MM.1S (cell line): ENCODE data around the gene PEAR1.

ENCODE experiments used
- DNase-seq: peaks from one replicate; pipeline ENCODE4 v3.0.0-alpha.2; 2015
- H2AFZ ChIP-seq: fragments of 300-600 bp; sonication (generic); 2 replicates; pipeline ENCODE4 v1.6.0; 2016; ENCODE audit warnings: antibody characterized with exemption, low read length
- H3F3A ChIP-seq: fragments of 300-600 bp; sonication (generic); 2 replicates; pipeline ENCODE4 v1.6.1; 2016; ENCODE audit warnings: mild to moderate bottlenecking, antibody characterized with exemption, low read length, moderate library complexity, mixed read lengths; ENCODE audit not compliant: insufficient read depth
- H3K27ac ChIP-seq: fragments of 300-600 bp; sonication (generic); 2 replicates; pipeline ENCODE4 v1.5.1; 2016; ENCODE audit warnings: mild to moderate bottlenecking, low read length
- H3K27me3 ChIP-seq: fragments of 300-600 bp; sonication (generic); replicated peaks from 2 replicates; pipeline ENCODE4 v1.6.0; 2016; ENCODE audit warnings: low read length; ENCODE audit not compliant: insufficient read depth
- H3K36me3 ChIP-seq: fragments of 300-600 bp; sonication (generic); replicated peaks from 2 replicates; pipeline ENCODE4 v1.6.1; 2016; ENCODE audit warnings: mild to moderate bottlenecking, low read length, mixed read lengths; ENCODE audit not compliant: insufficient read depth
- H3K4me1 ChIP-seq: fragments of 300-600 bp; sonication (generic); 2 replicates; pipeline ENCODE4 v1.6.1; 2016; ENCODE audit warnings: low read length, mixed read lengths
- H3K4me2 ChIP-seq: fragments of 300-600 bp; sonication (generic); 2 replicates; pipeline ENCODE4 v1.6.0; 2016; ENCODE audit warnings: low read depth, low read length
- H3K4me3 ChIP-seq: fragments of 300-600 bp; sonication (generic); 2 replicates; pipeline ENCODE4 v1.5.1; 2016; ENCODE audit warnings: low read length, mixed read lengths
- H3K79me2 ChIP-seq: fragments of 300-600 bp; sonication (generic); 2 replicates; pipeline ENCODE4 v1.6.1; 2016; ENCODE audit warnings: mixed run types, low read length, mixed read lengths
- H3K9ac ChIP-seq: fragments of 300-600 bp; sonication (generic); 2 replicates; pipeline ENCODE4 v1.6.1; 2016; ENCODE audit warnings: low read length, mixed read lengths
- H3K9me2 ChIP-seq: fragments of 300-600 bp; sonication (generic); replicated peaks from 2 replicates; pipeline ENCODE4 v1.6.1; 2016; ENCODE audit warnings: mild to moderate bottlenecking, low read length, mixed read lengths; ENCODE audit not compliant: insufficient read depth
- H3K9me3 ChIP-seq: fragments of 300-600 bp; sonication (generic); replicated peaks from 2 replicates; pipeline ENCODE4 v1.6.1; 2016; ENCODE audit warnings: mild to moderate bottlenecking, low read length, mixed read lengths; ENCODE audit not compliant: insufficient read depth
- H4K20me1 ChIP-seq: fragments of 300-600 bp; sonication (generic); 2 replicates; pipeline ENCODE4 v1.6.1; 2016; ENCODE audit warnings: mild to moderate bottlenecking, low read length, moderate library complexity, mixed read lengths; ENCODE audit not compliant: insufficient read depth
- EZH2 ChIP-seq: fragments of 300-600 bp; sonication (generic); optimal IDR thresholded peaks from 2 replicates; pipeline ENCODE3; 2017; ENCODE audit warnings: low read depth, mild to moderate bottlenecking, antibody characterized with exemption, low read length, mixed read lengths
- EZH2phosphoT487 ChIP-seq: fragments of 300-600 bp; sonication (generic); IDR thresholded peaks from 2 replicates; pipeline ENCODE4 v1.6.1; 2018; ENCODE audit warnings: antibody characterized with exemption, low read length
- TF ChIP-seq, protein P1 (sequence below): fragments of 300-600 bp; sonication (generic); IDR thresholded peaks from 2 replicates; pipeline ENCODE4 v1.5.1; 2016; ENCODE audit warnings: antibody characterized with exemption, low read length, mixed read lengths

PEAR1 gene

DNA sequence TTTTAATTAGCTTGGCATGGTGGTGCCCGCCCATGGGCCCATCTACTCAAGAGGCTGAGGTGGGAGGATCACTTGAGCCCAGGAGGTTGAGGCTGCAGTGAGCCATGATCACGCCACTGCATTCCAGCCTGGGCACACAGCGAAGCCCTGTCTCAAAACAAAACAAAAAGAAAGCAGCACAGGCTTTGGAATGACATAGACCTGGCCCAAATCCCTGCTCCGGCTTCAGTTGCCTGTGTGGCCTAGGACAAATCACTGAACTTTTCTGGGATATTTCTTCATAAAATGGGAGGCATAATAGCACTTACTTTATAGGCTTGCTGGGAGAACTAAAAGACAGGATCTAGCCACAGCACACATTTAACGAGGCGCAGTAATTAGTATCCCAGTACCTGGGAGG, 2.4 kb downstream of the PEAR1 start:
- no peak overlapping the region for H3K9ac ChIP-seq
- H4K20me1 ChIP-seq = no peaks in the 10 kb centered on the region
- H3K4me3 ChIP-seq = no peak overlapping the region
- H3K27ac ChIP-seq = no peak overlapping the region
- no peaks in the 10 kb centered on the region for H3K79me2 ChIP-seq
- H3K27me3 ChIP-seq = peaks cover 100% of the 10 kb centered on the region
- H3K9me3 ChIP-seq = no peaks in the 10 kb centered on the region
- no peaks in the 10 kb centered on the region for H3K9me2 ChIP-seq
- 0 out of 2 replicates have a peak, but pooled peaks cover 3% of the 10 kb centered on the region for H3K4me1 ChIP-seq
- TF ChIP-seq EZH2phosphoT487 (no peak), EZH2 (no peak)
- TF ChIP-seq, protein P1, sequence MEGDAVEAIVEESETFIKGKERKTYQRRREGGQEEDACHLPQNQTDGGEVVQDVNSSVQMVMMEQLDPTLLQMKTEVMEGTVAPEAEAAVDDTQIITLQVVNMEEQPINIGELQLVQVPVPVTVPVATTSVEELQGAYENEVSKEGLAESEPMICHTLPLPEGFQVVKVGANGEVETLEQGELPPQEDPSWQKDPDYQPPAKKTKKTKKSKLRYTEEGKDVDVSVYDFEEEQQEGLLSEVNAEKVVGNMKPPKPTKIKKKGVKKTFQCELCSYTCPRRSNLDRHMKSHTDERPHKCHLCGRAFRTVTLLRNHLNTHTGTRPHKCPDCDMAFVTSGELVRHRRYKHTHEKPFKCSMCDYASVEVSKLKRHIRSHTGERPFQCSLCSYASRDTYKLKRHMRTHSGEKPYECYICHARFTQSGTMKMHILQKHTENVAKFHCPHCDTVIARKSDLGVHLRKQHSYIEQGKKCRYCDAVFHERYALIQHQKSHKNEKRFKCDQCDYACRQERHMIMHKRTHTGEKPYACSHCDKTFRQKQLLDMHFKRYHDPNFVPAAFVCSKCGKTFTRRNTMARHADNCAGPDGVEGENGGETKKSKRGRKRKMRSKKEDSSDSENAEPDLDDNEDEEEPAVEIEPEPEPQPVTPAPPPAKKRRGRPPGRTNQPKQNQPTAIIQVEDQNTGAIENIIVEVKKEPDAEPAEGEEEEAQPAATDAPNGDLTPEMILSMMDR = no peak
- H3K4me2 ChIP-seq = no peak overlapping the region
- H3F3A ChIP-seq = no peaks in the 10 kb centered on the region
- no peaks in the 10 kb centered on the region for H3K36me3 ChIP-seq
- no peak overlapping the region for H2AFZ ChIP-seq
- no peak for DNase-seq

DNA sequence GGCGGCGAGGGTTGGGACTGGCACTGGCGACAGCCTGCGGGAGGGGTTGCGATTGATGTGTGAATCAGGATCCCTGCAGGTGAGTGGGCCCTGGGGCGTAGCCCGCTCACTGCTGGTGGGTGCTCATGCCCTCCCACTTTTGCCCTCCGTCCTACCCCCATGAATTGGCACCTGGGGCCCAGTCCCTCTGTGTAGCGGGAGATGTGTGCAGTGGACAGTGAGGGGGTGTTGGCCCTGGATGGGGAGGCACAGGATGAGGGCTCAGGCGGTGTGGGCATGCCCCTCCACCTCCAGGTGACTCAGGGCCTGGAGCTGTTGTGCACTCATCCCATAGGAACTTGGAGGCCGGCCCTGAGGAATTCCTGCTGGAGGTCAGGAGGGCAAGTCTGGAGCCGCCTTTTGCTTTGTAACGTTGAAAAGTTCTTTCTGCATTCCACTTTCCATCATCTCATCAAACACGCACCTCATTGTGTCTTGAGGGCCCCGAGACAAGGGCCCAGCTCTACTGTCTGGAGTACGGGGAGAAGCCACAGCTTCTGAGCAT, 3.0 kb downstream of the PEAR1 start:
- Histone ChIP-seq H4K20me1 (no peaks in the 10 kb centered on the region), H3K27ac (no peak overlapping the region), H3K4me2 (no peak overlapping the region), H3K9me2 (no peaks in the 10 kb centered on the region), H3K9me3 (no peaks in the 10 kb centered on the region), H3K36me3 (no peaks in the 10 kb centered on the region), H3K9ac (no peak overlapping the region), H3K79me2 (no peaks in the 10 kb centered on the region), H3F3A (no peaks in the 10 kb centered on the region), H3K4me3 (no peak overlapping the region), H2AFZ (no peak overlapping the region), H3K4me1 (0 out of 2 replicates have a peak, but pooled peaks cover 3% of the 10 kb centered on the region), H3K27me3 (peaks cover 100% of the 10 kb centered on the region)
- TF ChIP-seq EZH2phosphoT487 (no peak), EZH2 (no peak)
- TF ChIP-seq, protein P1 = no peak
- no peak for DNase-seq

DNA sequence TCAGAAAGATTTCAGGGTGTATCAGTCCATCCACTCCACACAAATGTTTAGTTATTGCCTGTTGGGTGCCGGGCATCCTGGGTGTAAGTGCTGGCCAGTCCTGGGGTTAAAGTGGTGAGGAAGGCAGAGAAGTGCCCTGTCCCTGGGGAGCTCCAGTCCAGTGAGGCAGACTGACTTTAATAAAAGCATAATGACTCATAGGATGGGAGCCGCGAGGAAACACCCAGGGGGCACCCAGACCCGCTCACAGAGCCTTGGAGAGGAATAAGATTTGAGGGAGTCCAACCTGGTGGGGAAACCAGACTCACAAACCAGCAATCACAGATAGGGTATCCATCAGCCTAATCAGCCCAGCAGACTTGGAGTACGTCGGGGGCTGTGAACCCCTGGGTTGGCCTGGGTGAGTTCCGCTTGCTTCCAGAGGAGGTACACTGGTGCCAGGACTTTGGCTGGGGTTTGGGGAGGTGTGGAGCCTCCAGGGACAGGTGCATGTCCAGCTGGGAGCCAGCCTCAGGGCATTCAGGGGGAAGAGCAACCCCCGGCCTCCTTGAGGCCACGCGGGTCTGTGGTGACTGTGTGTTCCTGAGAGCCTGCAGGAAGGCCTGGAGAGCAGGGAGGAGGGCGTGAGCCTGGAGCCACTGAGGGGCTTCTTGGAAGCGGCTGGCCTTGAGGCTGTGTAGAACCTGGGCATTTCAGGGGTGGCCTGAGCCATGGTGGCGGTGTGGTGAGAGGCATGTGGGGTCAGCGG, 3.7 kb downstream of the PEAR1 start:
- H3K9me2 ChIP-seq = no peaks in the 10 kb centered on the region
- H3K27ac ChIP-seq = no peak overlapping the region
- H3K27me3 ChIP-seq = peaks cover 99% of the 10 kb centered on the region
- H3K79me2 ChIP-seq = no peaks in the 10 kb centered on the region
- H4K20me1 ChIP-seq = no peaks in the 10 kb centered on the region
- no peak overlapping the region for H3K9ac ChIP-seq
- no peaks in the 10 kb centered on the region for H3K4me1 ChIP-seq
- no peak overlapping the region for H3K4me3 ChIP-seq
- H3F3A ChIP-seq = no peaks in the 10 kb centered on the region
- no peak overlapping the region for H2AFZ ChIP-seq
- H3K4me2 ChIP-seq = no peak overlapping the region
- H3K9me3 ChIP-seq = no peaks in the 10 kb centered on the region
- no peak for DNase-seq
- TF ChIP-seq EZH2phosphoT487 (no peak), EZH2 (no peak)
- TF ChIP-seq, protein P1 = no peak
- H3K36me3 ChIP-seq = no peaks in the 10 kb centered on the region
